Progenitor cell of endocrine pancreas (in vitro differentiated cells): Measurements from ENCODE around the gene LRRC43. TPM values are rescaled to one million over a fixed set of nuclear protein-coding genes. Genes with fewer than 3 reads are reported as not detected.

Source experiments
- DNase-seq: peaks from one replicate; pipeline ENCODE4 v3.0.0; 2021; ENCODE audit warnings: low spot score; ENCODE audit not compliant: unreplicated experiment
- H3K27ac Mint-ChIP-seq: 2 replicates; pipeline ENCODE4 v1.8.0; 2021; ENCODE audit warnings: mild to moderate bottlenecking, moderate library complexity, mixed read lengths
- H3K27me3 Mint-ChIP-seq: 2 replicates; pipeline ENCODE4 v1.8.0; 2021; ENCODE audit warnings: mixed read lengths
- H3K36me3 Mint-ChIP-seq: 2 replicates; pipeline ENCODE4 v1.8.0; 2022; ENCODE audit warnings: mixed read lengths; ENCODE audit not compliant: insufficient read depth
- H3K4me1 Mint-ChIP-seq: 2 replicates; pipeline ENCODE4 v1.8.0; 2021; ENCODE audit warnings: low read depth, mixed read lengths
- H3K4me3 Mint-ChIP-seq: 2 replicates; pipeline ENCODE4 v1.8.0; 2021; ENCODE audit warnings: low read depth, mild to moderate bottlenecking, moderate library complexity, mixed read lengths
- H3K9me3 Mint-ChIP-seq: 2 replicates; pipeline ENCODE4 v1.8.0; 2021; ENCODE audit warnings: low read depth, mixed read lengths
- total RNA-seq: library from RNA; stranded (reverse); gene quantifications from 2 replicates; pipeline ENCODE4 v1.2.1, GENCODE V29; 2021
- TF ChIP-seq, protein P1 (sequence below): fragments of 200-600 bp; sonication (generic); IDR thresholded peaks from one replicate; pipeline ENCODE4 v1.5.0; 2021; ENCODE audit warnings: antibody characterized with exemption, mild to moderate bottlenecking; ENCODE audit not compliant: unreplicated experiment

The LRRC43 gene
- total RNA-seq, 1 donor from 2014 or later, result 5.4 TPM

- peaks cover 5% of the 10 kb centered on the region for H3K27me3 Mint-ChIP-seq
- no peaks in the 10 kb centered on the region for H3K4me1 Mint-ChIP-seq
- H3K4me3 Mint-ChIP-seq, result no peak overlapping the region
- no peak for DNase-seq
- H3K36me3 Mint-ChIP-seq, result no peaks in the 10 kb centered on the region
- TF ChIP-seq, protein P1, sequence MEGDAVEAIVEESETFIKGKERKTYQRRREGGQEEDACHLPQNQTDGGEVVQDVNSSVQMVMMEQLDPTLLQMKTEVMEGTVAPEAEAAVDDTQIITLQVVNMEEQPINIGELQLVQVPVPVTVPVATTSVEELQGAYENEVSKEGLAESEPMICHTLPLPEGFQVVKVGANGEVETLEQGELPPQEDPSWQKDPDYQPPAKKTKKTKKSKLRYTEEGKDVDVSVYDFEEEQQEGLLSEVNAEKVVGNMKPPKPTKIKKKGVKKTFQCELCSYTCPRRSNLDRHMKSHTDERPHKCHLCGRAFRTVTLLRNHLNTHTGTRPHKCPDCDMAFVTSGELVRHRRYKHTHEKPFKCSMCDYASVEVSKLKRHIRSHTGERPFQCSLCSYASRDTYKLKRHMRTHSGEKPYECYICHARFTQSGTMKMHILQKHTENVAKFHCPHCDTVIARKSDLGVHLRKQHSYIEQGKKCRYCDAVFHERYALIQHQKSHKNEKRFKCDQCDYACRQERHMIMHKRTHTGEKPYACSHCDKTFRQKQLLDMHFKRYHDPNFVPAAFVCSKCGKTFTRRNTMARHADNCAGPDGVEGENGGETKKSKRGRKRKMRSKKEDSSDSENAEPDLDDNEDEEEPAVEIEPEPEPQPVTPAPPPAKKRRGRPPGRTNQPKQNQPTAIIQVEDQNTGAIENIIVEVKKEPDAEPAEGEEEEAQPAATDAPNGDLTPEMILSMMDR, result no peak
- H3K9me3 Mint-ChIP-seq, result no peaks in the 10 kb centered on the region
- no peak overlapping the region for H3K27ac Mint-ChIP-seq
Measured at GRCh38 chr12:122189626-122190475, 6.9 kb downstream of the LRRC43 start.

DNA sequence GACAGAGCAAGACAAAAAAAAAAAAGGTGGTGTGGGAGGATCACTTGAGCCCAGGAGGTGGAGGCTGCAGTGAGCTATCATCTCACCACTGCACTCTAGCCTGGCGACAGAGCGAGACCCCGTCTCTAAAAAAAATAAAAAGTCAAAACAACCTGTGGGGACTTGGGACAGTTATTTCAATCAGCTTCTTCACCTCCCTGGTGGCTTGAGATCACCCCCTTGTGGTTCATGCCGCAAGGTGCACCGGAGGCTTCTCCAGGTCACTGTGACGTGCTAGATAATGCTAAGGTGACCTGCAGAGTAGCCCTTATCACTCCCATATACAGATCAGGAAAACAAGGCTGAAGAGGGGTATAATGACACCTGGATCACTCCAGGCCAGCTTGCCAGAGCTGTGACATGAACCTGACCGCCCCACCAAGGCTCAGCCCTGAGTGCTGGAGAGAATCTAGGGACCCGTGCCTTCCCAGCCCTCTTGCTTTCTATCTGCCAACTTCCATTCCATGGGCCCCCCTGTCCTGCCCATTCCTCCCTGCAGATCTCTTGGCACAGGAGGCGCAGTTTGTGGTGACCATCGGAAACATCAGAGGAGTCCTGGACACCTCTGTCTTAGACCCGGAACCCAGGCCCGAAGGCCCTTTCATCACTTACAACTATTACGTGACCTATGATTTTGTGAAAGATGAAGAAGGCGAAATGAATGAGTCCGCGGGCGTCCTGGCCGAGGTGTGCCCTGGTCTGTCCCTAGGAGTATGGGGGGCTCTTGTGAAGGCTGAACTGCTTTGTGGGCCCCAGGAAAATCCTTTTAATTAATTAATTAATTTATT, 8.1 kb downstream of the LRRC43 start:
- no peaks in the 10 kb centered on the region for H3K36me3 Mint-ChIP-seq
- peaks cover 3% of the 10 kb centered on the region for H3K27me3 Mint-ChIP-seq
- H3K4me1 Mint-ChIP-seq, result no peaks in the 10 kb centered on the region
- TF ChIP-seq, protein P1, result peak; percentile 83
- DNase-seq, result peak; percentile 66
- H3K4me3 Mint-ChIP-seq, result no peak overlapping the region
- no peak overlapping the region for H3K27ac Mint-ChIP-seq
- H3K9me3 Mint-ChIP-seq, result no peaks in the 10 kb centered on the region

GRCh38 chr12:122192441-122192840, 9.5 kb downstream of the LRRC43 start:
- no peaks in the 10 kb centered on the region for H3K4me1 Mint-ChIP-seq

GRCh38 chr12:122194804-122195203, 11.9 kb downstream of the LRRC43 start:
- Mint-ChIP-seq H3K27me3 (peaks cover 16% of the 10 kb centered on the region), H3K27ac (no peak overlapping the region), H3K4me1 (no peaks in the 10 kb centered on the region), H3K4me3 (no peak overlapping the region), H3K9me3 (no peaks in the 10 kb centered on the region), H3K36me3 (no peaks in the 10 kb centered on the region)
- no peak for DNase-seq
- TF ChIP-seq, protein P1, result no peak

More at GRCh38 chr12:122192441-122192840, 9.5 kb downstream of the LRRC43 start:
- H3K27me3 Mint-ChIP-seq, result peaks cover 5% of the 10 kb centered on the region
- H3K4me3 Mint-ChIP-seq, result no peak overlapping the region
- DNase-seq, result no peak
- TF ChIP-seq, protein P1, result no peak
- H3K36me3 Mint-ChIP-seq, result no peaks in the 10 kb centered on the region
- H3K9me3 Mint-ChIP-seq, result no peaks in the 10 kb centered on the region
- H3K27ac Mint-ChIP-seq, result no peak overlapping the region

GRCh38 chr12:122195405-122195804, 12.5 kb downstream of the LRRC43 start:
- Mint-ChIP-seq H3K27me3 (peaks cover 22% of the 10 kb centered on the region), H3K4me1 (no peaks in the 10 kb centered on the region), H3K4me3 (no peak overlapping the region), H3K9me3 (no peaks in the 10 kb centered on the region), H3K36me3 (no peaks in the 10 kb centered on the region), H3K27ac (no peak overlapping the region)
- no peak for DNase-seq
- TF ChIP-seq, protein P1, result no peak
